GM19372 (cell line): ENCODE results near the gene CCDC61.

Source experiments
- ATAC-seq: cut with Tn5 transposase; IDR thresholded peaks from one replicate; pipeline ENCODE4 v1.9.1; 2021; ENCODE audit warnings: mild to moderate bottlenecking, low read depth, moderate library complexity; ENCODE audit not compliant: unreplicated experiment

CCDC61 gene

DNA sequence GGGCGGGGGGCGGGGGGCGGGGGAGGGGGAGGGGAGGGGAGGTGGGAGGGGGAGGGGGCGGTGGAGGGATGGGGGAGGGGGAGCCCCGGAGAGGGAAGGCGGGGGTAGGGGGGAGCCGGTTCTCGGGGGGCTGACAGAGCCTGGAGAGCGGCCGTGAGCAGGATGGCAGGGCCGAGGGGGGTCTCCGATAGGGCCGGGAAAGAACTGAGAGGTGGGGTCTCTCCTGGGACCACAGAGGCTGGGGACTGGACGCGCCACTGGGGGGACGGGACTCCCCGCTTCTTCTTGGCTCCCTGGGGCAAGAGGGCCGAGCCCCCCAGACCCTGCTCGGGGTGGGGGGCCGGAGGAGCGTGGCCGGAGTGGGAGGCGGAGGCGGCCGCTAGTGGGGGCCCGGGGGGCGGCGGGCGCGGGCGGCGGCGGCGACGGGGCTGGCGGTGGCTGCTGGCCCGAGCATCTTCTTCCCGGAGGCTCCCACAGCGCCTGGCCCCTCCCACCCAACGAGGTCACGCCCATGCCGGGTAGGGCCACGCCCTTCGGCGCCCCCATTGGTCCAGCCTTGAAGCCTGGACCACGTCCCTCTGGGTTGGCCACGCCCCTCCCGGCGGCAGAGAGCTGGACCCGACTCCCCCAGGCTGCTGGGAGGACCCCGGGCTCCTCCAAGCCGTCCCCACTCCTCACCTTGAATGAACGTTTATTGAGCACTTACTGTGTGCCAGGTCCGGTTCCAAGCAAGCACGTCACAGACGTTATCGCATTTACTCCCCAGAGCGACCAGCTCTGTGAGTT is 21.5 kb upstream of the CCDC61 start, which contains the start of gene NOVA2:
NOVA2 (minus strand) TSS at position 313 of the 786 bp plus-strand sequence. CDS start 514 bp downstream, outside the sequence.
- ATAC-seq, result no peak

DNA sequence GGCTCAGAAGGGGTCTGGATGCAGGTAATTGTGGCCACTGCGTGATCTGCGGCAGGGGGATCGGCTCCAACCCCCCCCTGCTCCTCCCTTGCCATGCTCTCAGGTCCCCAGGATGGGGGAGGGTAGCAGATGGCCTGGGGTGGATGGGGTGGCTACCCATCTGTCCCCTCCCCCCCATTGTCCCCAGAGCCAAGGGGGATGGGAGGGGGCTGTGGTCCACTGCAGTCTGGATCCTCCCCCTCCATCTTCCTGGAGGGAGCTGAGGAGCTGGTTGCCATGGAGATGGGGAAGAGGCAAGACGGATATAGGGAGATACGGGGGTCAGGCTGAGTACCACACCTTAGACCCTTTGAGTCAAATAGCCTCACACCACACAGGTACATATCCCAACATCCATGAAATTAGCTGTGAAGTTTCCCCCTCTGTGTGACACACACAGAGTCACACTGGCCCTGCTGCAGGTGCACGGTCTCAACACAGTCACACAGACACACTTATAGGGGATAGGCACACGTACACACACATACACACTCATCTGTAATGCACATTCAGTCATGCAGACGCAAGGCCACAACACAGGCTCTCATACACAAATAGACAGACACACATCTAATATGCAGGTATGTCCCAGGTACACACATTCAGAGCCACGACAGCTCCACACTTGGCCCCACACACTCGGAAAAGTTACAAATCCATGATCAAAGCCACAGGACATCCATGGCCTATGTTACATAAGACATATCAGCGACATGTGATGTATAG is 19.8 kb upstream of the CCDC61 start:
- ATAC-seq, result no peak

DNA sequence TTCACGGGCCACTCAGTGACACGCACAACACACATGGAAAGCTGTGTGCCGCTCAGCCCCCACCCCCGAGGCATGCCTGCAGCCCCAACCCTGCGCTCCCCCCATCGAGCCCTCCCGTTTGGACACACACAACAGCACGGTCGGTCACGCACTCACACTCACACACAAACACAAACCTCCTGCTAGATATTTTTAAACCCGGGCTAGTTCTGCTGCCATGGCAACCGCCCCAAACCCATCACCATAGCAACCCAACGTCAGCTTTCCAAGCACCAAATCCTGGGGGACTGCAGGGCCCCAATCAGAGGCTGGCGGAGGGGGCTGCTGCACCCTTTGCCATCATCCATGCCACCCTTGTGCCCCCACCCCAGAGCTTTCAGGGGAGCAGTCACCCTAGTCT is 19.1 kb upstream of the CCDC61 start:
- no peak for ATAC-seq

DNA sequence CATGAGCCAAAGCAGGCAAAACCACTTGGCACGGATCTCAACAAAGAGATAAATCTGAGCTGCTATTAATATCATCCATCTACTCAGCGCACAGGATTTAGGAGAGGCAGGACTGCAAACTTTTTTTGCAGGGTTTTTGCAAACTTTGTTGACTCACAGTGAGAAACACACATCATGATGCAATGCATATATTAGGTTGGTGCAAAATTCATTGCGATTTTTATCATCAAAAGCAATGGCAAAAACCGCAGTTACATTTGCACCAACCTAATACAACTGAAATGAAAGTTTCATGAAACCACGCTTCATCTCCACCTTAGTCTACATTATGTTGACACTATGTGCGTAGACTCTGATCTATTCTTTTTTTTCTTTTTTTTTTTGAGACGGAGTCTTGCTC is 17.1 kb upstream of the CCDC61 start:
- ATAC-seq, result no peak

DNA sequence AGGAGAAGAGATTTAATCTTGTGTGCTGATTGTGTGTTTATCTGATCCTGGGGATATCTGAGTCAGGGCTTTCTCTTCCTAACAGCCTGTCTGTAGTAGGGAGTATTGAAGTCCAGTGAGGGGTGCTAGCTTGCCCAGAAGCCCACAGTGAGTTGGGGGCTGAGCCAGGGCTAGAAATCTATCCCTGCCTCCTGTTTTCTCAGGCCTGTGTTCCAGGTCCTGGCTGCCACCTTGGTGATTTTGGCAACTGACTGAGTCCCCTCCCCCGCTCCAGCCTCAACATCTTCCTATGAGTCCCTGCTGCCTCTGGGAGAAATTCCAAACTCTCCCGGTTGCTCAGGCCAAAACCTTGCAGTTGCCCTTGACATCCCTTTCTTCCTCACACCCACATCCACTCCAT is 13.9 kb upstream of the CCDC61 start:
- ATAC-seq, result no peak

DNA sequence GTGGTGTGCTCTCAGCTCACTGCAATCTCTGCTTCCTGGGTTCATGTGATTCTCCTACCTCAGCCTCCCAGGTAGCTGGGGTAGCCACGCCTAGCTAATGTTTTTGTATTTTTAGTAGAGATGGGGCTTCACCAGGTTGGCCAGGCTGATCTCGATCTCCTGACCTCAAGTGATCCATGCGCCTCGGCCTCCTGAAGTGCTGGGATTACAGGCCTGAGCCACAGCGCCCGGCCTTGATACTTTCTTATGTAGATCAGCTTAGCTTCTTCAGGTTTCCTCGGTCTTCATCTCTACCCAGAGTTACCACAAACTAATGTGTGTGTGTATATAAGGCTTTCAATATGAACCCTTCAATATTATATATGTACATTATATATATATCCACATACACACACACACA is 9.9 kb upstream of the CCDC61 start:
- no peak for ATAC-seq

DNA sequence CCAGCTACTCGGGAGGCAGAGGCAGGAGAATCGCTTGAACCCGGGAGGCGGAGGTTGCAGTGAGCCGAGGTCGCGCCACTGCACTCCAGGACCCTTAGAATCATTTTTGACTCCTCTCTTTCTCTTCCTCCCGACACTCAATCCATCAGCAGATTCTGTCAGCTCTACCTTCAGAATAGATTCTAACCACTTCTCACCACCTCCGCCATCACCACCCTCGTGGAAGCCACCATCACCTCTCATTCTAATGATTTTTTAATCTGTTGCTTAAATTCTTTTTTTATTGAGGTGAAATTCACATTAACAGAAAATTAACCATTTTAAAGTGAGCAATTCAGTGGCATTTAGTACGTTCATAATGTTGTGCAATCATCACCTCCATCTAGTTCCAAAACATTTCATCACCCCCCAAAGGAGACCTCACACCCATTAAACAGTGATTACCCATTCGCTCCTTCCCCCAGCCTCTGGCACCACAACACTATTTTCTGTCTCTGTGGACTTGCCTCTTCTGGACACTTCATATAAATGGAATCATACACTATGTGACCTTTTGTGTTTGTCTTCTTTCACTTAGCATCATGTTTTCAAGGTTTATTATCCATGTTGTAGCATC is 5.0 kb upstream of the CCDC61 start:
- no peak for ATAC-seq

DNA sequence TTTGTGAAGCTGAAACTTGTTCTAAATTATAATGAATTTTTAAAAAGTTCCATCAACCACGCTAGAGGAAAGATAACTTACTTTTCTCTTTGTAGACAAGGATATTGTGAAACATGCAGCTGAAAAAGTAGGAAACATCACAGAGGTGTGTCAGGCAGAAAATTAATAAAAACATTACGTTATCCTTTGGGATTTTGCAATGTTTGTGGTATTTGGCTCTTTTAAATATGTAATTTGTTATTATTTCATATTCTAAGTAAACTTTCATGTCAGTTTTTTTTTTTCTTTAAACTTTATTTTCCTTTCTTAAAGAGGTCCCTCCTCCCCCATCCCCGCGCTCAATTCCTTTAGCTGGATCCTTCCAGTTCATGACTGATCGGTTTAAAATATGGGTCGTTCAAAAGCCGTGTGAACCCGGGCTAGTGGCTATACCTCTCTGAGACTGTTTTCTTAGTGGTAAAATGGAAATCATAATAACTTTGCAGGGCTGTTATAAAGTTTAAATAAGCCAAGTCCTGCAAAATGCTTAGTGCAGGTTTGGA is 740 bp upstream of the CCDC61 start:
- peak; percentile 2 for ATAC-seq

DNA sequence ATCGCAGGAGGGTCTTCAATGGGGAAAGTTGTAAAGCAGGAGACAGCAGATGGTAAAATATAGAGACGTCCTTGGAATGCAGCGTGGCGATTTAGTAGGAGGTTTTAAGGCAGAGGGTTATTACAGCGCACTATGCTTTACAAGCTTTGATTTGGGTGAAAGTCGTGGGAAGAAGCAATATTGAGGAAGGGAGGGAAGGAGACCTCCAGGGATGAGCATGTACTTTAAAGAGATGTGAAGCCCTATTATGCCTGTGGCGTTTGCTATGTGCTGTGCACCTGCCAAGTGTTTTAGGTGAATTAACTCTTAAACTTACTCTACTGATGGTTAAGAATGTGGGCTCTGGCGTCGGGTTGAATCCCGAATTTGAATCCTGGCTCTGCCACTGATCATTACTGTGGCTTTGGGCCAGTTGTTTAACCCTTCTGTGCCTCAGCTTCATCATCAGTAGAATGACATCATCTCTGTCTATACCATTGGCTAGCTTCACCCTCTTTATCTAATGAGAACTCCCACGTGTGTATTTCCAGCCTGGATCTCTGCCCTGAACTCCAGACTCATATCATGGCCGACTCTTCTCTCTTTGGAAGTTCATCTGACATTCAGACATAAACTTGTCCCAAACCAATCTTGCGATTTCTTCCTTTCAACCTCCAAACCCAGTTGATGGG is 583 bp downstream of the CCDC61 start:
- ATAC-seq, result no peak

DNA sequence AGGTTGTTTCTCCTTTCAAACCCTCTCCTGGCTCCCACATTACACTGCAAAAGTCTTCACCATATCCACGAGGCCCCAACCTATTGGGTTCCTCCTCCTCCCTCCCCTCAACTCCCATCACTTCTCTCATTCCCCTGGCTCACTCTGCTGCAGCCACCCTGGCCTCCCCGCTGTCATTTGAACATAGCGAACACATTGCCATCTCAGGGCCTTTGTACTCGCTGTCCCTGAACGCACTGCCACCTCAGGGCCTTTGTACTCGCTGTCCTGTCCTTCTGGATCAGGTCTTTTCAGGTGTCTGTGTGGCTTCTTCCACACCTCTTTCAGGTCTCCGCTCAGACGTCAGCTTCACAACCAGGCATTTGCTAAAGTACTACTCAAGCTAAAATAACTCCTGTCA is 1.7 kb downstream of the CCDC61 start:
- ATAC-seq, result no peak

DNA sequence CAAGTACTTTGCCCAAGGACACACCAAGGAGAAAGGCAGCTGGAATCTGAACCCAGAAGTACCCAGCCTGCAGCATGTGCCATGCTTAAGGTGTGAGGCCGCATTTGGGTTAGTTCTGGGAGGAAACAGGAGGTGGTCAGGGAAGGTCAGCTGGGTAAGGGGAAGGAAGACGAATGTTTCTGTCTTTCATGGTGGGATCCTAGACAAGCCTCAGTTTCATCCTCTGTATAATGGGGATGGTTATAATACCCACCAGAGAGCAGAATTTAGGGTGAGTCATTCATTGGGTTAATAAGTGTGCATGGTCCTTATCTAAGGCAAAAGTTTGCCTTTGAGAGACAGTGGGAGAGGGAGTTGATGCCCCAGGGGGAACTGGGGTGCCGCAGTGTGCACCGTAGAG is 3.6 kb downstream of the CCDC61 start:
- ATAC-seq, result no peak

DNA sequence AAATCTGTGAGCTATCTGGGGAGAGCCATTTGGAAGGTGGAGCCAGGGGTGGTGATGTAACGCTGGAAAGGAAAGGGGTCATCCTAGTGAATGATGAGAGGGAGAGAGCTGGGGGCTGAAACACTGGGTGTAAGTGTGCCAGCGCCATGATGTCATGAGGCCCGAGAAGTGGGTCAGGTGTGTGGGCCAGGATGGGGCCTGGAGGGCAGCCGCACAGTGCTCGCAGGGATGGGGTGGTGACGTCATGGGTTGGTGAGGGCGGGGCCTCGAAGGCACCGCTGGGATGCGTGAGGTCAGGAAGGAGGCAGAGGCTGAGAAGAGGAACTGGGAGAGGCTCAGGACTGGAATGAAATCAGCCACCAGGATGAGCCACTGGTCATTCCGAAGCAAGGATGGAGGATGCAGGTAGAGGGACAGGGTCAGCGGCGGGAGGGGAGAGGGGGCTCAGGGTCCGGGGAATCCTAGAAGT is 4.4 kb downstream of the CCDC61 start:
- no peak for ATAC-seq

DNA sequence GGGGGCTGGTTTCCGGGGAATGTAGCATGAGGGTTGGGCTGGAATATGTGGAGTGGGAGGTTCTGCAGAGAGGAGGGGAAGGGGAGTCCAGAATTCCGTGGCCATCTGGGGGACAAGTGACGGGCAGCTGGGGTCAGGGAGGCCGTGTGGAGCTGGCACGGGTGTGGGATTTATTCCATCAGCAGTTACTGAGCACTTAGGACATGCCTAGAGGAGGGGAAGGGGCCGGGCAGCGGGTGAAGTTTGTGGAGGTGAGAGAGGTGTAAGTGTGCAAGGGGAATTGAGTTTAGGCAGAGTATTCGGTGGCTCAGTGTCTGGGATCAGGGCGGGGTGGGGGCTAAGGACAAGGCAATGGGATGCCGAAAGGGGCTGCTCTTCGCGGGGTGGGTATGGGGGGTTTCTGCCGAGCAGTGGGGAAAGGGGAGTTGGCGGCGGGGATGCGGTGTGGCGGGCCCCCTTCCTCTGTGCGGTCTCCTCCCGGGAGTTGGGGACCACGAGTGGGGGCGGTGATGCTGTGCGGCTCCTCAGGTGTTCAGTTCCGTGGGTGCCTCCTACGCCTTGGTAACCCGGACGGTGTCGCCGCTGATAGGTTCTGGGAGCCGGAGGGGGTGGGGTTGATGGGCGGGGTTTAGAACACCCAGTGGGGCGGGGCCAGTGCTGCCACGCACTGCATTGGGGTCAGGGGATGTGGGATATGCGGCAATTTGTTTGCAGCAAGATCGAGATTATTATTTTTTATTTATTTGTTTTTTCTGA is 5.4 kb downstream of the CCDC61 start:
- ATAC-seq, result no peak

DNA sequence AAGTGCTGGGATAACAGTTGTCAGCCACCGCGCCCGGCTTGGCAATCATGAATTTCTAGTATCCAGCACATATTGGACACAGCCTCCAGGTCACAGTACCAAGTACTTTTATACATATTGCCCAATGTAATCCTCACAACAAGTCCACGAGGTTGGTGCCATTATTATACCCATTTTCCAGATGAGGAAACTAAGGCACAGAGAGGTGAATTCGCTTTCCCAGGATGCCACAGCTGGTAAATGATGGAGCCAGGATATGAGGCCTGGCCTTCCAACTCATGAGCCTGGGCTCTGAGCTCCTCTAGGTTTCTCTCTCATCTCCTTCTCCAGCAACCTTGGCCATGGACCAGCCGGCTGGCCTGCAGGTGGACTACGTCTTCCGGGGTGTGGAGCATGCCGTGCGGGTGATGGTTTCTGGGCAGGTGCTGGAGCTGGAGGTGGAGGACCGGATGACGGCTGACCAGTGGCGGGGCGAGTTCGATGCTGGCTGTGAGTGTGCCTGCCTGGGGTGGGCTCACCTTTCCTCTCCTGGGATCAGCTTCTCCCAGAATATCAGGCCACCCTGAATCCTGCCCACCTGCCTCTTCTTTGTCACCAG is 7.5 kb downstream of the CCDC61 start:
- no peak for ATAC-seq

DNA sequence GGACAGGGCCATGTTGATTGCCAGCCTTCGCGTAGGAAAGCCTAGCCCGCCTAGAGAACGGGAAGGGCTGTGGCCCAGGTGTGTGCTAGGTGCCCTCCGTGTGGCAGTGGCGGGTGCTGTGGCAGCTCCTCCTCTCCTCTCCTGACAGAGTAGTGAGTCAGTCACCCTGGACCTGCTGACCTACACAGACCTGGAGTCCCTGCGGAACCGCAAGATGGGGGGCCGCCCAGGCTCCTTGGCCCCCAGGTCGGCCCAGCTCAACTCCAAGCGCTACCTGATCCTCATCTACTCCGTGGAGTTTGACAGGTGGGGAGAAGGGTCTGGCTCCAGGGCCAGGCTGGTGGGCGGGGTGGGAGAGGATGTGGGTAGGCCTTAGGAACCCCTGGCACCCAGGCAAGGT is 11.1 kb downstream of the CCDC61 start:
- no peak for ATAC-seq

DNA sequence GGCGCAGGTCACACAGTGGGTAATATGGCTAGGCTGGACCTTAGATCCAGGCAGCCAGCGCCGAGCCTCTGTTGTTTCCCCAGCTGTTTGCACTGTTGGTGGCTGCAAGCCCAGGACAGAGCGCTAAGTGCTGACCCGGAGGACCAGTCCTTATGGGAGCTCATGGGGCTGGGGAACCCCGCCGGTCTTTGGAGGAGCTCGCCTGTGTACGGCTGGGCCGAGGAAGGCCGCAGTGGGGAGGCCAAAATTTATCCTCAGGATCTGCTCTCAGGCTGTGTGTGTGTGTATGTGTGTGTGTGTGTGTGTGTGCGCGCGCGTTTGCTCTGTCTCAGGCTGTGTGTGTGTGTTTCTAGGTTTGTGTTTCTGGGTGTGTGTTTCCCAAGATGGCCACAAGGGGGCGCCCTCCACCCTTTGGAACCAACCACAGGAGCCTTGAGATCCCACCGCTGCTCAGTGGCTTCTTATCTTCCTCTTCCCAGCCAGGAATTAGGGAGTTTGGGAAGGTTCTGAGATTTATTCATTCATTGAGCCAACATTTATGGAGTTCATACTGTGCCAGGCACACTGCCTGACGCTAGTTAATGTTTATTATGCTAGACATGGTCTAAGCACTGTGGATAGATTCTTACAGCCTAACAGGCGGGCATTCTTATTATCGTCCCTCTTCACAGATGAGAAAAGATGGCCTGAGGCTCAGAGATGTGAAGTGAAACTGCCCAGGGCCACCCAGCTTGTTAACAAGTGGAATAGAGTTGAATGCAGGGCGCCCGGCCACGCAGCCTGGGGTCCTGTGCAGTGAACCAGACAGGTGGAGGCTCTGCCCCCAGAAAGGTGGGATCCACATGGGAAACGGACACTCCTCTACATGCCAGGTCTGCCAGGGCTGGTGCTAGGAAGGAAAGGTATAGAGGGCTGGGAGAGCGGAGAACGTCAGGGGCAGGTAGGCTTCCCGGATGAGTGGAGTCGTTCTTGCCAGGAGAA is 14.6 kb downstream of the CCDC61 start:
- ATAC-seq, result no peak

DNA sequence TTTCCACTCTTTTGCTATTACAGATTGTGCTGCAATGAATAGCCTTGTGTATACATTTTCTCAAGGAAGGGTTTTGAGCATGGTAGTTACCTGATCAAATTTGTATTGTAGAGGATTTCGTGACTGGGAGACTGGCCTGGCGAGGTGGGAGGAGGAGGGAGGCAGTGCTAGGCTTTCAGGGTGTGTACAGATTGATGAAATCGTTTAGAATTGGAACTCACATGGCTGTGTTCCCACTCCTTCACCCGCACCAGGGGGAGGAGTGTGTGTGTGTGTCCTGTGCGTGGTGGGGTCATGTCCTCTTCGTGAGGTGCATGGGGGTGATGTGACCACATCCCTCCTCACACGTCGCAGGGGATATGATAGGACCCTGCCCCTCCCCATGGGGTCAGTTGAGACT is 19.3 kb downstream of the CCDC61 start:
- no peak for ATAC-seq

DNA sequence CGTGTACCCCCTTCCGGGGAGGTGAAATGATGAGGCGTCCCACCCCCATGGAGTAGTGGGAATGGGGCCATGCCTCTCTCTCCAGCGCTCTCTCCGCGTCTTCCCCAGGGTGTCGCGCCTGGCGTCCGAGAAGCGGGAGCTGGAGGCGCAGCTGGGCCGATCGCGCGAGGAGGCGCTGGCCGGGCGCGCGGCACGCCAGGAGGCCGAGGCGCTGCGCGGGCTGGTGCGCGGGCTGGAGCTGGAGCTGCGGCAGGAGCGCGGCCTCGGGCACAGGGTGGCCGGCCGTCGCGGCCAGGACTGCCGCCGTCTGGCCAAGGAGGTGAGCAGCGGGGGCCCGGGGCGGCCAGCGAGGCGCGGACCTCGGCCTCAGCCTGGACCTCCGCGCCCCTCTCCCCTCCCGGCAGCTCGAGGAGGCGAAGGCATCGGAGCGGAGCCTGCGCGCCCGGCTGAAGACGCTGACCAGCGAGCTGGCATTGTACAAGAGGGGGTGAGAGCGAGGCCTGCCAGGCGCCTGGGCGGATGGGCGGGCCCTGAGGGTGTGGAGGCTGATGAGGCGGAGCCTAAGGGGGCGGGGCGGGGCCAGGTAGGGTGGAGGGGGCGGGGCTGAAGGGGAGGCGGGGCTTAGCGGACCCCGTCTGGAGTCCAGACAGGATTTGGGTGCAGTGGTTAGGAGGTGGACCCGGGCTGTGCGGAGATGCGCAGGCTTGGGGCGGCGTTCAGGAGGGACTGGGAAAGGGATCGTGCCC is 19.8 kb downstream of the CCDC61 start:
- ATAC-seq, result no peak
